ENCODE measurements around the gene EDN2.

EDN2 gene

DNA sequence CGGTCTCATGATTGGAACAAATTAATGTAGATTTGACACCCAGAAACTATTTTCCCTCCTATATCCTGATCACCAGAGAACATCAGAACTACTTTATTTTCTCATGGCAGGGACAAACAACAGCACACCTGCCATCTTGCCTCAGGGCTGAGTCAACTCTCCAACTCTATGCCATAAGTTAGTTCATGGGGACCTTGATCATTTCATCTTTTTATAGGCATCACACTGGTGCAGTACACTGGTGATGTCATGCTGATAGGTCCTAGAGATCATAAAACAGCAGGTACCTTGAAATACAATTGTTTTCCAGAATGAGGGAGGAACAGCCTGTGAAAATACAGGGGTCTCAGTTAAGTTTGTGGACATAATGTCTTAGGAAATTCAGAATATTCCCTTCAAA is 45.8 kb downstream of the EDN2 start:
- DNase-seq (ENCODE audit: low read depth in 2 of 2): no peak

- DNase-seq (ENCODE audit: low read depth in 2 of 2): no peak
Observed at GRCh38 chr1:41437011-41437355, 47.5 kb downstream of the EDN2 start.

GRCh38 chr1:41436281-41437010 is 48.0 kb downstream of the EDN2 start:
- no peak for DNase-seq (ENCODE audit: low read depth in 2 of 2)

GRCh38 chr1:41435570-41436178 is 48.8 kb downstream of the EDN2 start:
- no peak for DNase-seq (ENCODE audit: low read depth in 2 of 2)

DNA sequence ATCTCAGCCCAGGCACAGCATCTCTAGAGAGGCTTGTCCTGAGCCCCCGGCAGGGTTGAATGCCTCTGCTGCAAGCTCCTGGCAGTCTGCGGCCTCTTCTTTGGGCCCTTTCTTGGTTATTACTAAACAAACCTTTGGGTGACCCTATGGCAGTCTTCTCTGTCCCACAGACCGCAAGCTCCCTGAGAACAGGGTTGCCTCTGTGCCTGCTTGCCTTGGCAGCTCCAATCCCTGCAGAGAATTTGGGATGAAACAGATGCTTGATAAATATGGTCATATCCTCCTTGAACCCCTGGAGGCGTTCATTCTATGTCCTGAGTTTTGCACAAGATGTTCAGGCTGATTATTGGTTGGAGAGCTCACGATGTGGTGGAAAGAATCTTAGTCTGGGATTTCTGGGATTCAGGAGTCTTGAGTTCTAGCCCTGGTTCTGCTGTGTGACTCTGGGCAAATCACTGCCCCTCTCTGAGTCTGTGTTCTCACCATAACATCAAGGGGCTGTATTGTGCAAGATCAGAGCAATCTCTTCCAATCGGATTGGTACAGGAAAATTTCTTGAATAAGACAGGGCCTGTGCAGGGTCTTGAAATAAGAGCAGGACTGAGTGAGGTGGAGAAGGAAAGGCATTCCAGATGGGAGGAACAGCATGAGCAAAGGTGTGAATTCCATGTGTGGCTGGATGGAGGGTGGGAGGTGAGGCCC is 49.6 kb downstream of the EDN2 start:
- no peak for DNase-seq (ENCODE audit: low read depth in 2 of 2)

GRCh38 chr1:41434306-41434705 is 50.2 kb downstream of the EDN2 start:
- DNase-seq (ENCODE audit: low read depth in 2 of 2): no peak

- no peak for DNase-seq (ENCODE audit: low read depth in 2 of 2)
Observed at GRCh38 chr1:41433501-41433900, 51.0 kb downstream of the EDN2 start.

- peak; percentile 58 to 79 for DNase-seq (ENCODE audit: low read depth in 2 of 2)
Observed at GRCh38 chr1:41432481-41433280, 51.8 kb downstream of the EDN2 start.

DNA sequence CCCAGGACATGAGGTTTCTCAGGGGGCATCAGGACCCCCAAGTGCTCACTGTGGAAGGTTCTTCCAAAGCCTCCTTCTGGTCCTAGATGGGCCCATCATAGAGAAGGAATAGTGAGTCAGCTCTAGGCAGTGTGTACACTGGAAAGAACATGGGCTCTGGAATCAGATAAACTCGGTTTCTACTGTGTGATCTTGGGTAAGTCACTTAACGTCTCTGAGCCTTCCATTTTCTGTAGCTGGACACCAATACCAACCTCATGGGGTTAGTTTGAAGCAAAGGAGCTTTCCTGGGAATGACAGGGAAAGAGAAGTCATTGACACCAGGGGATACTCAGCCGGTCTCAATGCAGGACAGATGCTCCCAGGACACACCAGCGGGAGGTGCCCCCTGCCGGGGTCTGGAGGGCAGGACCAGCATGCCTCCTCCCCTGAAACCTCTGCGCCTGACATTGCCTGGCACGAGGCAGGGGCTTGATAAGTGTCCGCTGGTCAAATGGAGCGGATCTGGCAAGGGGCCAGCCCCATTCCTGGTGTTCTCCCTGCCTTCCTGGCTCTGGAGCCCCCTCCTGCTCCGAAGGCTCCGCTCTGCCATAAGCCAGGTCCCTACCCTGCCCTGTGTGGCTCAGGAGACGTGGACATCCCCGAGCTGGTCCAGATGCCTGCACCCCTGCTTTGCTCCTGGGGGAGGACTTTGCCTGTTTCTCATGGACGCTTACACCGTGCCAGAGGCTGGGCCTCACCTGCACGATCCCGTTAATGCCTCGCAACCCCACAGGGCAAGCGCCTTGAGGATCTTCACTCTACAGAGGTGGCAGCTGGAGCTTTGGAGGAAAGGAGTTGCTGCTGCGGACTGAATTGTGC is 52.8 kb downstream of the EDN2 start:
- DNase-seq (ENCODE audit: low read depth in 2 of 2): no peak

GRCh38 chr1:41430582-41430981 is 53.9 kb downstream of the EDN2 start:
- DNase-seq (ENCODE audit: low read depth in 2 of 2): no peak

GRCh38 chr1:41430069-41430468 is 54.4 kb downstream of the EDN2 start:
- DNase-seq (ENCODE audit: low read depth in 2 of 2): no peak

- no peak for DNase-seq (ENCODE audit: low read depth in 2 of 2)
Observed at GRCh38 chr1:41429641-41430035, 54.8 kb downstream of the EDN2 start.

All from activated CD4-positive, alpha-beta T cell treated with anti-CD3 and anti-CD28 coated beads for 24 hours (primary cell).